IMR-90 (cell line): Measurements from ENCODE around the gene SLC19A1. TPM values are rescaled to one million over a fixed set of nuclear protein-coding genes. Genes with fewer than 3 reads are reported as not detected.

Experiments used
- ATAC-seq: fragments of 200-7000 bp; cut with Tn5 transposase; 2 replicates; pipeline ENCODE4 v1.9.1; 2020; ENCODE audit warnings: low read depth, mild to moderate bottlenecking, moderate library complexity
- BruUV-seq: library from RNA; stranded (reverse); fragments of 400-500 nt; replicated peaks from 2 replicates; lab custom pipeline; 2021; lab: Mats Ljungman, UMichigan
- CTCF ChIA-PET: fragments of 300-600 bp; formaldehyde crosslinking; extraction: SDS; loops from one replicate; lab custom pipeline; 2021; ENCODE audit warnings: antibody characterized with exemption; lab: Yijun Ruan, JAX
- POLR2A ChIA-PET: fragments of 300-600 bp; sonication (Branson Sonifier 250); formaldehyde crosslinking; loops from one replicate; lab custom pipeline; 2022; ENCODE audit warnings: antibody characterized with exemption; ENCODE audit not compliant: unreplicated experiment; lab: Charles Lee
- DNase-seq: peaks from one replicate; pipeline ENCODE4 v3.0.0; 2013
- H2AFZ ChIP-seq: replicated peaks from 2 replicates; pipeline ENCODE3; 2013; ENCODE audit warnings: low read length, mild to moderate bottlenecking; ENCODE audit not compliant: poor library complexity
- H2AK5ac ChIP-seq: 2 replicates; pipeline ENCODE4 v1.6.1; 2013; ENCODE audit warnings: low read depth, low read length, inconsistent platforms
- H2AK9ac ChIP-seq: replicated peaks from 2 replicates; pipeline ENCODE3; 2013; ENCODE audit warnings: mild to moderate bottlenecking, low read depth, low read length, moderate library complexity; ENCODE audit not compliant: poor library complexity
- H2BK120ac ChIP-seq: 2 replicates; pipeline ENCODE4 v1.6.1; 2013; ENCODE audit warnings: low read depth, low read length, inconsistent platforms
- H2BK15ac ChIP-seq: 3 replicates; pipeline ENCODE4 v1.6.1; 2013; ENCODE audit warnings: low read depth, low read length, inconsistent platforms
- H2BK20ac ChIP-seq: 2 replicates; pipeline ENCODE4 v1.6.1; 2013; ENCODE audit warnings: low read depth, mild to moderate bottlenecking, inconsistent platforms, low read length, moderate library complexity
- H2BK5ac ChIP-seq: 2 replicates; pipeline ENCODE4 v1.6.1; 2013; ENCODE audit warnings: mild to moderate bottlenecking, low read depth, low read length, inconsistent platforms; ENCODE audit not compliant: poor library complexity, severe bottlenecking
- H3K14ac ChIP-seq: replicated peaks from 2 replicates; pipeline ENCODE4 v1.6.1; 2013; ENCODE audit warnings: low read depth, low read length, inconsistent platforms
- H3K18ac ChIP-seq: 2 replicates; pipeline ENCODE4 v1.6.1; 2013; ENCODE audit warnings: low read depth, low read length, control low read depth
- H3K23ac ChIP-seq: 2 replicates; pipeline ENCODE4 v1.6.1; 2013; ENCODE audit warnings: low read depth, low read length, inconsistent platforms
- H3K27ac ChIP-seq: 2 replicates; pipeline ENCODE4 v1.5.1; 2013; ENCODE audit warnings: mild to moderate bottlenecking, control low read depth, low read length; ENCODE audit not compliant: insufficient read depth
- H3K27me3 ChIP-seq: 2 replicates; pipeline ENCODE4 v1.6.1; 2013; ENCODE audit warnings: low read length; ENCODE audit not compliant: control insufficient read depth, insufficient read depth
- H3K36me3 ChIP-seq: 2 replicates; pipeline ENCODE4 v1.6.1; 2013; ENCODE audit warnings: low read length, mixed read lengths; ENCODE audit not compliant: control insufficient read depth, insufficient read depth
- H3K4ac ChIP-seq: 2 replicates; pipeline ENCODE4 v1.6.1; 2013; ENCODE audit warnings: low read depth, low read length, inconsistent platforms
- H3K4me1 ChIP-seq: 2 replicates; pipeline ENCODE4 v1.6.1; 2013; ENCODE audit warnings: low read length, mixed read lengths; ENCODE audit not compliant: control insufficient read depth, insufficient read depth
- H3K4me2 ChIP-seq: 2 replicates; pipeline ENCODE4 v1.6.1; 2013; ENCODE audit warnings: low read depth, mild to moderate bottlenecking, control low read depth, low read length, moderate library complexity
- H3K4me3 ChIP-seq: 2 replicates; pipeline ENCODE4 v1.5.1; 2013; ENCODE audit warnings: low read depth, mild to moderate bottlenecking, control low read depth, low read length, moderate library complexity; ENCODE audit not compliant: insufficient read depth
- H3K56ac ChIP-seq: 2 replicates; pipeline ENCODE4 v1.6.1; 2013; ENCODE audit warnings: low read length, inconsistent platforms; ENCODE audit not compliant: insufficient read depth; ENCODE audit errors: extremely low read depth
- H3K79me1 ChIP-seq, 2 experiments: 2 replicates each; pipeline ENCODE4 v1.6.1; 2013; ENCODE audit warnings: low read length in 2 of 2, inconsistent platforms in 1 of 2, low read depth in 1 of 2
- H3K9ac ChIP-seq: 2 replicates; pipeline ENCODE4 v1.6.1; 2013; ENCODE audit warnings: low read depth, low read length, control low read depth
- H3K9me1 ChIP-seq: 2 replicates; pipeline ENCODE4 v1.6.1; 2013; ENCODE audit warnings: low read length, inconsistent platforms; ENCODE audit not compliant: insufficient read depth
- H3K9me3 ChIP-seq: 2 replicates; pipeline ENCODE4 v1.6.1; 2013; ENCODE audit warnings: low read length; ENCODE audit not compliant: control insufficient read depth, insufficient read depth
- H4K20me1 ChIP-seq: 2 replicates; pipeline ENCODE4 v1.6.1; 2013; ENCODE audit warnings: low read length, inconsistent platforms; ENCODE audit not compliant: insufficient read depth
- H4K5ac ChIP-seq: 2 replicates; pipeline ENCODE4 v1.6.1; 2013; ENCODE audit warnings: mild to moderate bottlenecking, low read depth, low read length, control low read depth
- H4K8ac ChIP-seq, 2 experiments: 2 replicates each; pipeline ENCODE4 v1.6.1; 2013; ENCODE audit warnings: low read depth in 2 of 2, low read length in 2 of 2, control low read depth in 1 of 2, inconsistent platforms in 1 of 2
- H4K91ac ChIP-seq: 2 replicates; pipeline ENCODE4 v1.6.1; 2013; ENCODE audit warnings: low read depth, low read length, inconsistent platforms; ENCODE audit not compliant: insufficient read depth
- BHLHE40 ChIP-seq: fragments of 150-350 bp; IDR thresholded peaks from 2 replicates; pipeline ENCODE4 v1.6.1; 2016; ENCODE audit warnings: mild to moderate bottlenecking, low read depth, low read length
- CHD1 ChIP-seq: IDR thresholded peaks from 2 replicates; pipeline ENCODE4 v1.6.1; 2012; ENCODE audit warnings: low read depth, low read length, improper control_type of control experiment
- FOS ChIP-seq: fragments of 150-350 bp; IDR thresholded peaks from 2 replicates; pipeline ENCODE4 v1.6.1; 2016; ENCODE audit warnings: low read depth, low read length
- MAFK ChIP-seq: IDR thresholded peaks from 2 replicates; pipeline ENCODE4 v1.6.1; 2012; ENCODE audit warnings: low read depth, low read length, improper control_type of control experiment
- MAZ ChIP-seq: IDR thresholded peaks from 2 replicates; pipeline ENCODE4 v1.6.1; 2012; ENCODE audit warnings: low read depth, mild to moderate bottlenecking, low read length, improper control_type of control experiment, moderate library complexity, borderline replicate concordance
- POLR2A ChIP-seq: IDR thresholded peaks from 2 replicates; pipeline ENCODE4 v1.6.1; 2012; ENCODE audit warnings: mild to moderate bottlenecking, low read depth, low read length
- RAD21 ChIP-seq: IDR thresholded peaks from 2 replicates; pipeline ENCODE4 v1.6.1; 2012; ENCODE audit warnings: low read length, improper control_type of control experiment
- RCOR1 ChIP-seq: IDR thresholded peaks from 2 replicates; pipeline ENCODE4 v1.6.1; 2012; ENCODE audit warnings: mild to moderate bottlenecking, low read length, improper control_type of control experiment; ENCODE audit not compliant: insufficient replicate concordance
- SMC3 ChIP-seq: fragments of 150-350 bp; IDR thresholded peaks from 2 replicates; pipeline ENCODE4 v1.6.1; 2016; ENCODE audit warnings: low read depth, mild to moderate bottlenecking, antibody characterized with exemption, low read length, moderate library complexity
- WGBS, 2 experiments: methylation state at CpG; one replicate each; pipeline versions ENCODE4 v1.1.5 to v1.1.7; 2013; ENCODE audit warnings: missing lambda C conversion rate in 2 of 2; ENCODE audit not compliant: insufficient read length in 1 of 2; ENCODE audit errors: extremely low coverage in 2 of 2; 5-methylcytosine and 5-hydroxymethylcytosine counted together
- dilution Hi-C: fragments of 300-500 bp; cut with HindIII; formaldehyde crosslinking; loops from one replicate; pipeline ENCODE4 v1.14.3; 2018; ENCODE audit warnings: low sequenced_read_pairs; ENCODE audit not compliant: unreplicated experiment
- in situ Hi-C: fragments of 300-500 bp; cut with MboI; formaldehyde crosslinking; loops from 3 replicates; pipeline ENCODE4 v1.14.3; 2019; ENCODE audit warnings: low sequenced_read_pairs, inconsistent platforms, mixed read lengths
- intact Hi-C: fragments of 100-400 bp; cut with micrococcal nuclease; formaldehyde crosslinking; loops from 2 replicates; pipeline ENCODE4 v1.10.0; 2022
- polyA plus RNA-seq, 3 experiments: library from polyadenylated mRNA; depleted of rRNA; stranded (reverse); fragments of >200 nt; gene quantifications; 2 replicates each; pipeline ENCODE4 v1.2.3, GENCODE V29; 2012; ENCODE audit warnings: low replicate concordance in 1 of 3
- total RNA-seq: library from RNA; depleted of rRNA; stranded (reverse); fragments of >200 nt; gene quantifications from 2 replicates; pipeline ENCODE4 v1.2.3, GENCODE V29; 2012
- TF ChIP-seq, protein P1 (sequence below): conservative IDR thresholded peaks from 2 replicates; pipeline ENCODE4 v1.5.1; 2012; ENCODE audit warnings: mild to moderate bottlenecking, low read depth, low read length, improper control_type of control experiment
- TF ChIP-seq, protein P2 (sequence below): fragments of 150-350 bp; IDR thresholded peaks from 2 replicates; pipeline ENCODE4 v1.6.1; 2016; ENCODE audit warnings: low read depth, mild to moderate bottlenecking, low read length, moderate library complexity, borderline replicate concordance

SLC19A1 gene
- total and polyA plus RNA-seq, 2 of the 4 experiments (the other 2 are of a cell fraction), result 2.2 to 16.2 TPM

- Histone ChIP-seq H2BK15ac (no peak overlapping the region; the same call in 2 of the 3 replicates), H3K27me3 (peaks cover 50% of the 10 kb centered on the region), H2AFZ (peak overlapping the region; percentile 82), H2BK20ac (no peak overlapping the region), H4K5ac (no peak overlapping the region), H3K4me2 (peak overlapping the region; percentile 85), H4K91ac (no peak overlapping the region), H4K20me1 (peaks cover 6% of the 10 kb centered on the region; the same call in 1 of the 2 replicates), H3K56ac (no peak overlapping the region), H3K23ac (peak overlapping the region; percentile 80), H2BK5ac (peak overlapping the region; percentile 82), H2AK9ac (peak overlapping the region; percentile 53), H2BK120ac (no peak overlapping the region), H3K4me1 (no peaks in the 10 kb centered on the region), H3K4me3 (peak overlapping the region; percentile 42), H4K8ac (no peak overlapping the region), H3K36me3 (no peaks in the 10 kb centered on the region), H3K9me1 (peaks cover 9% of the 10 kb centered on the region), H3K27ac (no peak overlapping the region), H3K4ac (no peak overlapping the region), H3K9me3 (peaks cover 27% of the 10 kb centered on the region), H2AK5ac (peak overlapping the region; percentile 72; the same call in 1 of the 2 replicates), H3K79me1 (no peaks in the 10 kb centered on the region), H3K9ac (no peak overlapping the region), H3K18ac (no peak overlapping the region), H3K14ac (peak overlapping the region; percentile 74)
- in situ Hi-C loops, result no loop called here
- CTCF ChIA-PET, result no interaction called here
- no peak for TF ChIP-seq SMC3
- TF ChIP-seq, protein P1, sequence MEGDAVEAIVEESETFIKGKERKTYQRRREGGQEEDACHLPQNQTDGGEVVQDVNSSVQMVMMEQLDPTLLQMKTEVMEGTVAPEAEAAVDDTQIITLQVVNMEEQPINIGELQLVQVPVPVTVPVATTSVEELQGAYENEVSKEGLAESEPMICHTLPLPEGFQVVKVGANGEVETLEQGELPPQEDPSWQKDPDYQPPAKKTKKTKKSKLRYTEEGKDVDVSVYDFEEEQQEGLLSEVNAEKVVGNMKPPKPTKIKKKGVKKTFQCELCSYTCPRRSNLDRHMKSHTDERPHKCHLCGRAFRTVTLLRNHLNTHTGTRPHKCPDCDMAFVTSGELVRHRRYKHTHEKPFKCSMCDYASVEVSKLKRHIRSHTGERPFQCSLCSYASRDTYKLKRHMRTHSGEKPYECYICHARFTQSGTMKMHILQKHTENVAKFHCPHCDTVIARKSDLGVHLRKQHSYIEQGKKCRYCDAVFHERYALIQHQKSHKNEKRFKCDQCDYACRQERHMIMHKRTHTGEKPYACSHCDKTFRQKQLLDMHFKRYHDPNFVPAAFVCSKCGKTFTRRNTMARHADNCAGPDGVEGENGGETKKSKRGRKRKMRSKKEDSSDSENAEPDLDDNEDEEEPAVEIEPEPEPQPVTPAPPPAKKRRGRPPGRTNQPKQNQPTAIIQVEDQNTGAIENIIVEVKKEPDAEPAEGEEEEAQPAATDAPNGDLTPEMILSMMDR, result no peak
- TF ChIP-seq MAFK, result no peak
- no peak for TF ChIP-seq MAZ
- TF ChIP-seq, protein P2, sequence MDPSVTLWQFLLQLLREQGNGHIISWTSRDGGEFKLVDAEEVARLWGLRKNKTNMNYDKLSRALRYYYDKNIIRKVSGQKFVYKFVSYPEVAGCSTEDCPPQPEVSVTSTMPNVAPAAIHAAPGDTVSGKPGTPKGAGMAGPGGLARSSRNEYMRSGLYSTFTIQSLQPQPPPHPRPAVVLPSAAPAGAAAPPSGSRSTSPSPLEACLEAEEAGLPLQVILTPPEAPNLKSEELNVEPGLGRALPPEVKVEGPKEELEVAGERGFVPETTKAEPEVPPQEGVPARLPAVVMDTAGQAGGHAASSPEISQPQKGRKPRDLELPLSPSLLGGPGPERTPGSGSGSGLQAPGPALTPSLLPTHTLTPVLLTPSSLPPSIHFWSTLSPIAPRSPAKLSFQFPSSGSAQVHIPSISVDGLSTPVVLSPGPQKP, result no peak
- TF ChIP-seq RCOR1, result no peak
- no peak for TF ChIP-seq BHLHE40
- TF ChIP-seq FOS, result no peak
- TF ChIP-seq POLR2A, result no peak
- TF ChIP-seq CHD1, result no peak
- no peak for TF ChIP-seq RAD21
- 23% methylated on average over 16 of the region's 53 CpGs; no CpG with 5 or more reads in 1 of the 2 experiments for WGBS, 2 experiments
- ATAC-seq (peak; percentile 70), DNase-seq (no peak)
- BruUV-seq, result no TSS peak
- intact Hi-C loops, result no loop called here
- dilution Hi-C loops, result no loop called here
- POLR2A ChIA-PET, result no interaction called here
These were observed 48.7 kb upstream of the SLC19A1 start for GRCh38 chr21:45590726-45591618.
